Prostate gland (tissue), 2 donors: ENCODE data around the gene TBC1D5.

Source experiments
- CTCF ChIP-seq, 4 experiments: fragments of 200-600 bp in 2 of 4; fragments of 450-650 bp in 2 of 4; sonication (generic) in 2 of 4; IDR thresholded peaks; 1 replicate in 3 of 4; 2 replicates in 1 of 4; pipeline ENCODE4 v1.5.1; 2016 to 2019; ENCODE audit warnings: antibody characterized with exemption in 4 of 4, mild to moderate bottlenecking in 2 of 4, moderate library complexity in 2 of 4
- POLR2A ChIP-seq: fragments of 450-650 bp; IDR thresholded peaks from one replicate; pipeline ENCODE4 v1.6.1; 2016; ENCODE audit warnings: antibody characterized with exemption, mild to moderate bottlenecking
- POLR2AphosphoS5 ChIP-seq: sonication (generic); formaldehyde crosslinking; IDR thresholded peaks from one replicate; pipeline ENCODE4 v1.6.1; 2017; ENCODE audit warnings: antibody characterized with exemption

GRCh38 chr3:17469520-17469919 lies 272.9 kb downstream of the TBC1D5 start:
- TF ChIP-seq POLR2AphosphoS5 (no peak), POLR2A (no peak), CTCF (IDR thresholded peaks at IDR 0.05) (no peak)
